Measurements from ENCODE around the gene DLG5. TPM values are rescaled to one million over a fixed set of nuclear protein-coding genes. Genes with fewer than 3 reads are reported as not detected.

Gene DLG5
- total RNA-seq, 1 donor from 2014 or later: 58.4 TPM

DNA sequence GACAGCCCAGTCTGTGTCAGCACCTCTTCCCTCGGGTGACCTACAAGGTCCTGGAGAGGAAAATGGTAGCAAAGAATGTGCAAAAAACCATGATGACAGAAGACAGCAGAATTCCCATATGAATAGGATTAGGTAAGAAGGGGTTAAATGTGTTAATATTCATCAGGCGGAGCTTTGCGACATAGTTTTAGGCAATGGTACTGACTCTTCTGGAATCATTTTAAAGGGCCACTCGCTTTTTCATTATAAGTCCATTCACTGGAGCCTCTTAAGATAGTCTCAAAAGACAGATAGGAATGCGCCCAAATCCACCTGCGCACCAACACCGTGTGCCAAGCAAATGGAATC lies 38.2 kb downstream of the DLG5 start:
- no peak overlapping the region for H3K4me3 Mint-ChIP-seq (ENCODE audit: unreplicated experiment)
- no peak overlapping the region for H3K27ac ChIP-seq (ENCODE audit: low read depth, low read length)
- H3K4me2 ChIP-seq (ENCODE audit: low read length): peak overlapping the region; percentile 76
- H2AFZ ChIP-seq (ENCODE audit: low read depth, low read length): no peak overlapping the region
- H3K9ac ChIP-seq (ENCODE audit: low read length): no peak overlapping the region
- TF ChIP-seq, protein P1, sequence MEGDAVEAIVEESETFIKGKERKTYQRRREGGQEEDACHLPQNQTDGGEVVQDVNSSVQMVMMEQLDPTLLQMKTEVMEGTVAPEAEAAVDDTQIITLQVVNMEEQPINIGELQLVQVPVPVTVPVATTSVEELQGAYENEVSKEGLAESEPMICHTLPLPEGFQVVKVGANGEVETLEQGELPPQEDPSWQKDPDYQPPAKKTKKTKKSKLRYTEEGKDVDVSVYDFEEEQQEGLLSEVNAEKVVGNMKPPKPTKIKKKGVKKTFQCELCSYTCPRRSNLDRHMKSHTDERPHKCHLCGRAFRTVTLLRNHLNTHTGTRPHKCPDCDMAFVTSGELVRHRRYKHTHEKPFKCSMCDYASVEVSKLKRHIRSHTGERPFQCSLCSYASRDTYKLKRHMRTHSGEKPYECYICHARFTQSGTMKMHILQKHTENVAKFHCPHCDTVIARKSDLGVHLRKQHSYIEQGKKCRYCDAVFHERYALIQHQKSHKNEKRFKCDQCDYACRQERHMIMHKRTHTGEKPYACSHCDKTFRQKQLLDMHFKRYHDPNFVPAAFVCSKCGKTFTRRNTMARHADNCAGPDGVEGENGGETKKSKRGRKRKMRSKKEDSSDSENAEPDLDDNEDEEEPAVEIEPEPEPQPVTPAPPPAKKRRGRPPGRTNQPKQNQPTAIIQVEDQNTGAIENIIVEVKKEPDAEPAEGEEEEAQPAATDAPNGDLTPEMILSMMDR (IDR thresholded peaks at IDR 0.05; ENCODE audit: insufficient read depth, low read depth, low read length): no peak
- TF ChIP-seq EZH2 (IDR thresholded peaks at IDR 0.05; ENCODE audit: insufficient read depth, low read length): no peak
- no peaks in the 10 kb centered on the region for H3K9me3 ChIP-seq (ENCODE audit: insufficient read depth, low read depth, low read length)
- H3K36me3 ChIP-seq (ENCODE audit: insufficient read depth, low read length): no peaks in the 10 kb centered on the region
- no peaks in the 10 kb centered on the region for H3K27me3 Mint-ChIP-seq (ENCODE audit: low read depth, unreplicated experiment)
- H3K36me3 Mint-ChIP-seq (ENCODE audit: low read depth, unreplicated experiment): peaks cover 6% of the 10 kb centered on the region
- peaks cover 13% of the 10 kb centered on the region for H3K4me1 ChIP-seq (ENCODE audit: insufficient read depth, low read length)
- H3K79me2 ChIP-seq (ENCODE audit: insufficient read depth, low read length): peaks cover 87% of the 10 kb centered on the region
- H4K20me1 ChIP-seq (ENCODE audit: insufficient read depth, low read length): peaks cover 99% of the 10 kb centered on the region
- peaks cover 35% of the 10 kb centered on the region for H3K4me1 Mint-ChIP-seq (ENCODE audit: low read depth, unreplicated experiment)
- no peak overlapping the region for H3K27ac Mint-ChIP-seq (ENCODE audit: unreplicated experiment)
- H3K9me3 Mint-ChIP-seq (ENCODE audit: unreplicated experiment): no peaks in the 10 kb centered on the region
- H3K27me3 ChIP-seq (ENCODE audit: insufficient read depth, low read length): no peaks in the 10 kb centered on the region
- FAIRE-seq: no peak
- no peak overlapping the region for H3K4me3 ChIP-seq (ENCODE audit: insufficient read depth, low read depth, low read length)
- DNase-seq (ENCODE audit: low read depth): no peak

DNA sequence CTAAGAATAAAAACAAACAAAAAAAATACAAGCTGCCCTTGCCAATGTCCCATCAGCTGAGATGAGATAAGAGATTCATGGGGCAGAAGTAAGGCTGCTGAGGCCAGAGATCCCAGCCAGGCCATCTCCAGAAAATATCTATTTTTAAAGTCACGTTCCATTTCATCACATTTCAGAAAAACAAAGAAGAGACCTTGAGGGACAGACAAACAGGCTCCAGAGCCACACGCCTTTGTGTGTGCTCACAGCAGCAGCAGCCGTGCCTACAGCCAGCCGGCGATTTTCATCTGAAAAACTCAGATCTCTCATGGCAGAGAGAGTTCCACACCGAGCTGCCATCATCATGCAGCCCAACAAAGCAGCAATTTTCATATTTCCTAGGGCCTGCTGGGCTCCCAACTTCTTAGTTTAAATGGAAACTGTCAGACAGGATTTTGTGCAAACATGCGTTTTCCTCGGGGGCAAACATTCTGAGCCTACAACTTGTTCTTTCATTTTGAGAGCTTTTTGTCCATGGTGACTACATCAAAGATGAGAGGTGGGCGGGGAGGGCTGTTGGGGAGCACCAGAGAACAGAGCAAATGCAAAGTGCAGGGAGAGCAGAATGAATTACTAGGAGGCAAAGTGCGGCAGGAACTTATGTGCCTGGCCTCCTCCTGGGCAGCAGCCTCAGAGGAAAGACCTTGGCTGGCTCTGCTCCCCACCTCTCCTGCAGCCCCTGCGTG lies 38.8 kb downstream of the DLG5 start:
- no peak overlapping the region for H3K27ac Mint-ChIP-seq (ENCODE audit: unreplicated experiment)
- Histone ChIP-seq H2AFZ (ENCODE audit: low read depth, low read length) (no peak overlapping the region), H3K4me2 (ENCODE audit: low read length) (peak overlapping the region; percentile 76), H3K27ac (ENCODE audit: low read depth, low read length) (no peak overlapping the region), H3K9me3 (ENCODE audit: insufficient read depth, low read depth, low read length) (no peaks in the 10 kb centered on the region), H3K9ac (ENCODE audit: low read length) (peak overlapping the region; percentile 10), H4K20me1 (ENCODE audit: insufficient read depth, low read length) (peaks cover 99% of the 10 kb centered on the region), H3K36me3 (ENCODE audit: insufficient read depth, low read length) (no peaks in the 10 kb centered on the region), H3K4me3 (ENCODE audit: insufficient read depth, low read depth, low read length) (no peak overlapping the region), H3K79me2 (ENCODE audit: insufficient read depth, low read length) (peaks cover 87% of the 10 kb centered on the region), H3K27me3 (ENCODE audit: insufficient read depth, low read length) (no peaks in the 10 kb centered on the region), H3K4me1 (ENCODE audit: insufficient read depth, low read length) (peaks cover 13% of the 10 kb centered on the region)
- no peak overlapping the region for H3K4me3 Mint-ChIP-seq (ENCODE audit: unreplicated experiment)
- FAIRE-seq (no peak), DNase-seq (ENCODE audit: low read depth) (no peak)
- H3K27me3 Mint-ChIP-seq (ENCODE audit: low read depth, unreplicated experiment): no peaks in the 10 kb centered on the region
- no peaks in the 10 kb centered on the region for H3K9me3 Mint-ChIP-seq (ENCODE audit: unreplicated experiment)
- H3K36me3 Mint-ChIP-seq (ENCODE audit: low read depth, unreplicated experiment): peaks cover 6% of the 10 kb centered on the region
- H3K4me1 Mint-ChIP-seq (ENCODE audit: low read depth, unreplicated experiment): peaks cover 40% of the 10 kb centered on the region
- TF ChIP-seq EZH2 (IDR thresholded peaks at IDR 0.05; ENCODE audit: insufficient read depth, low read length): no peak
- TF ChIP-seq, protein P1 (IDR thresholded peaks at IDR 0.05; ENCODE audit: insufficient read depth, low read depth, low read length): no peak

DNA sequence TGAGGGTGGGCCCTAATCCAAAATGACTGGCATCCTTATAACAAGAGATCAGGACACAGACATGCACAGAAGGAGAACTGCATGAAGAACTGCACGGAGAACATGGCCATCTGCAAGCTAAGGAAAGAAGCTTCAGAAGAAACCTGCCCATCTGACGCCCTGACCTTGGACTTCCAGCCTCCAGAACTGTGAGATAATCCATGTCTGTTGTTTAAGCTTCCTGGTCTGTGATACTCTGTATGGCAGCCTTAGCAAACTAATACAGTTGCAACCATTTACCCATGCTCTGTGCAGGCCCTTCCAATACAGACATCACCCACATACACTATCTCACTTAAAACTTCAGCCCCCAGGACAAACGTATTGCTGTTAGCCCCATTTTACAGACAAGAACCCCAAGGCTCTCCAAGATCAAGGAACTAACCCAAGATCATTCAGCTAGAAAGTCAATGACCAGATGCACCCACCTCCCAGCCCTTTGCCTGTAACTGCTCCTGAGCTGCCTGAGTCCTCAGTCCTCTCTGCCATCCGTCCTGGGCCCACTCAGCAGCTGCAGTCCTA lies 39.7 kb downstream of the DLG5 start:
- peaks cover 8% of the 10 kb centered on the region for H3K36me3 Mint-ChIP-seq (ENCODE audit: low read depth, unreplicated experiment)
- peaks cover 40% of the 10 kb centered on the region for H3K4me1 Mint-ChIP-seq (ENCODE audit: low read depth, unreplicated experiment)
- no peaks in the 10 kb centered on the region for H3K36me3 ChIP-seq (ENCODE audit: insufficient read depth, low read length)
- H3K4me3 Mint-ChIP-seq (ENCODE audit: unreplicated experiment): no peak overlapping the region
- peaks cover 99% of the 10 kb centered on the region for H4K20me1 ChIP-seq (ENCODE audit: insufficient read depth, low read length)
- no peak overlapping the region for H3K27ac Mint-ChIP-seq (ENCODE audit: unreplicated experiment)
- H3K27me3 ChIP-seq (ENCODE audit: insufficient read depth, low read length): no peaks in the 10 kb centered on the region
- peaks cover 85% of the 10 kb centered on the region for H3K79me2 ChIP-seq (ENCODE audit: insufficient read depth, low read length)
- DNase-seq (ENCODE audit: low read depth) (no peak), FAIRE-seq (no peak)
- H3K27me3 Mint-ChIP-seq (ENCODE audit: low read depth, unreplicated experiment): no peaks in the 10 kb centered on the region
- H3K4me1 ChIP-seq (ENCODE audit: insufficient read depth, low read length): peaks cover 13% of the 10 kb centered on the region
- no peaks in the 10 kb centered on the region for H3K9me3 ChIP-seq (ENCODE audit: insufficient read depth, low read depth, low read length)
- no peak overlapping the region for H3K9ac ChIP-seq (ENCODE audit: low read length)
- H3K9me3 Mint-ChIP-seq (ENCODE audit: unreplicated experiment): no peaks in the 10 kb centered on the region
- no peak overlapping the region for H2AFZ ChIP-seq (ENCODE audit: low read depth, low read length)
- no peak overlapping the region for H3K4me3 ChIP-seq (ENCODE audit: insufficient read depth, low read depth, low read length)
- TF ChIP-seq, protein P1 (IDR thresholded peaks at IDR 0.05; ENCODE audit: insufficient read depth, low read depth, low read length): no peak
- TF ChIP-seq EZH2 (IDR thresholded peaks at IDR 0.05; ENCODE audit: insufficient read depth, low read length): no peak
- no peak overlapping the region for H3K4me2 ChIP-seq (ENCODE audit: low read length)
- no peak overlapping the region for H3K27ac ChIP-seq (ENCODE audit: low read depth, low read length)

Measured in astrocyte (in vitro differentiated cells and primary cell).